ENCODE data around the gene A4GALT.

A4GALT gene

DNA sequence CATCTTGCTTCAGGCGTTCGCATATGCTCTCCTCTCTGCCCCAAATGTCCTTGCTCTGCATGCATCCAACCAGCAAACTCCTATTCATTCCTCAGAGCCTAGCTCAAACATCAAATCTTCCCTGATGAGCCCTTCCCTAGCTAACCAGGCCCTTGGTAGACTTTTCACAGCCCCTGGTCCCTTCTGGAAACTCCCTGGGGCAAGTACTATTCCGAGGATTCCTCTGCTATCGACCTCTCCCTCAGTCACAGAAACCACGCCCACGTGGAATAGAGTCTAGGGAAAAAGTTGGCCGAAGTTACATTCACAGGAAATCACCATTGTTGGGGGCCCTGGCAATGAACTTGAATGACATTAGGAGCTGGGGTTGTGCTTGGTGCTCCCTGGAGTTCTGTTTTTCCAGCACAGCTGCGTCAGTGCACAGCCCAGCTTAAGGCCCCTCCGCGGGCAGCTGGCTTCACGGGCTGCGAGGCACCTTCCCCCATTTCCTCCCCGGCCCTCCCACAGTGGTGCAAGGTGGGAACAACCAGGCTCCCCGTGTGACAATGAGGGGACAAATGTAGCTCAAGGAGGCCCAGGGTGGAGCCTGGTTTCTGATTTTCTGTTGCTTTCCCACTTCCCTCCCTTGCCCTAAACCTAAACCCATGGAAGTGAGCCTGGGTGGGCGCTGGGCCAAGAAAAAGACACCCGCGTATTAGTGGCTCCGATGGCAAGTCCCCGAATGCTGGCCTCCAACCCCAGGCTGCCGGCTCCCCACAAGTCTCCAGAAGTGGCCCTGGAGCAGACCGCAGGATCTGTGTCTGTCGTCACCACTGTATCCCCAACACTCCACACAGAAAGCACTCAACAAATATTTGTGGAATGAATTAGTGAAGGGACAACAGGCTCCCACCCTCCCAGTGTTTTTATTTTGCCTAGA is 76.0 kb downstream of the A4GALT start:
- POLR2A ChIA-PET = interaction anchor here (0.9 to 1.6 kb wide), 4 partner anchors 9 to 30 kb away, joined by 3 to 7 read pairs (median 5); partner anchors contain the start of gene POLDIP3

DNA sequence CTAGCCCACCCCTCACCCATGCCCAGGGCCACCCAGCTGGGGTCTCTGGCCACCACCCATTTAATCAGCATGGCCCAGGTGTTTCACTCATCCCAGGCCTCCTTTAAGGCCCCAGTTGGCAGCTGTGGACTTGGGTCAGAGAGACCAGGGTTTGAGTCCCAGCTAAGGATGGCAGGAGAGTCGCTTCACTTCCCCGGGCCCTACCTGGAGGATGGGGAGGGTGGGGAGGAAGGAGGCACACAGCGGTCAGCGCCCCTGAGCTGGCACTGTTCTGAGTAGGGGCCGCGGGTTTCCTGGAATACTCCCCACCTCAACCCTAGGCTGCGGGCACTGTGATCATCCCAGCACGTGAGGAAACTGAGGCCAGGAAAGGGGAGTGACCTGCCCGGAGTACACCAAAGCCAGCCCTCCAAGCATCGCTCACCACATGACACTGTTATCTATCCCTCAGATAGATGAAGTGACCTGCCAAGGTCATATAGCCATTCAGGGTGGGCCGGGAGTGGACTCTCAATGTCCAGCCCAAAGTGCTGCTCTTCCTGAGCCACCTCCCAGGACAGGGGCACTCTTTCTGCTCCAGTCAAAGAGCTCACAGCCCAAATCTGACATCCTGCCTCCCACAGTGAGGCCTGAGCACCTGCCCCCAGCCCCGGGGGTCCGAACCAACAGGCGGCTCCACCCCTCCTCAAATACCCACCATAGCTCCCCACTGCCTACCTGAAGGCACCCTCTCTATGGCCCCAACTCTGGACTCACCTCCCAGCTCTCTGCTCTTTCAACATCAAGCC is 76.8 kb downstream of the A4GALT start:
- no peak for DNase-seq (ENCODE audit: low read depth, low spot score)
- TF ChIP-seq, protein P1, sequence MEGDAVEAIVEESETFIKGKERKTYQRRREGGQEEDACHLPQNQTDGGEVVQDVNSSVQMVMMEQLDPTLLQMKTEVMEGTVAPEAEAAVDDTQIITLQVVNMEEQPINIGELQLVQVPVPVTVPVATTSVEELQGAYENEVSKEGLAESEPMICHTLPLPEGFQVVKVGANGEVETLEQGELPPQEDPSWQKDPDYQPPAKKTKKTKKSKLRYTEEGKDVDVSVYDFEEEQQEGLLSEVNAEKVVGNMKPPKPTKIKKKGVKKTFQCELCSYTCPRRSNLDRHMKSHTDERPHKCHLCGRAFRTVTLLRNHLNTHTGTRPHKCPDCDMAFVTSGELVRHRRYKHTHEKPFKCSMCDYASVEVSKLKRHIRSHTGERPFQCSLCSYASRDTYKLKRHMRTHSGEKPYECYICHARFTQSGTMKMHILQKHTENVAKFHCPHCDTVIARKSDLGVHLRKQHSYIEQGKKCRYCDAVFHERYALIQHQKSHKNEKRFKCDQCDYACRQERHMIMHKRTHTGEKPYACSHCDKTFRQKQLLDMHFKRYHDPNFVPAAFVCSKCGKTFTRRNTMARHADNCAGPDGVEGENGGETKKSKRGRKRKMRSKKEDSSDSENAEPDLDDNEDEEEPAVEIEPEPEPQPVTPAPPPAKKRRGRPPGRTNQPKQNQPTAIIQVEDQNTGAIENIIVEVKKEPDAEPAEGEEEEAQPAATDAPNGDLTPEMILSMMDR (IDR thresholded peaks at IDR 0.05; ENCODE audit: insufficient read depth, low read length, missing control alignments) = no peak
- no peak overlapping the region for H3K4me3 ChIP-seq (ENCODE audit: low read depth, low read length)
- POLR2A ChIA-PET = interaction anchor here (0.9 to 1.6 kb wide), 4 partner anchors 8 to 30 kb away, joined by 3 to 7 read pairs (median 5); partner anchors contain the start of gene POLDIP3
- CTCF ChIA-PET = interaction anchor here (0.9 to 1.7 kb wide), 4 partner anchors 9 to 22 kb away, joined by 3 to 11 read pairs (median 7); no protein-coding TSS in a partner anchor

More for the DNA sequence above, 76.0 kb downstream of the A4GALT start:
- CTCF ChIA-PET = interaction anchor here (0.6 to 1.6 kb wide), 3 partner anchors 9 to 23 kb away, joined by 4 to 8 read pairs (median 6); no protein-coding TSS in a partner anchor
- DNase-seq (ENCODE audit: low read depth, low spot score) = no peak
- peak overlapping the region; percentile 3 for H3K4me3 ChIP-seq (ENCODE audit: low read depth, low read length)
- TF ChIP-seq, protein P1 (IDR thresholded peaks at IDR 0.05; ENCODE audit: insufficient read depth, low read length, missing control alignments) = no peak

DNA sequence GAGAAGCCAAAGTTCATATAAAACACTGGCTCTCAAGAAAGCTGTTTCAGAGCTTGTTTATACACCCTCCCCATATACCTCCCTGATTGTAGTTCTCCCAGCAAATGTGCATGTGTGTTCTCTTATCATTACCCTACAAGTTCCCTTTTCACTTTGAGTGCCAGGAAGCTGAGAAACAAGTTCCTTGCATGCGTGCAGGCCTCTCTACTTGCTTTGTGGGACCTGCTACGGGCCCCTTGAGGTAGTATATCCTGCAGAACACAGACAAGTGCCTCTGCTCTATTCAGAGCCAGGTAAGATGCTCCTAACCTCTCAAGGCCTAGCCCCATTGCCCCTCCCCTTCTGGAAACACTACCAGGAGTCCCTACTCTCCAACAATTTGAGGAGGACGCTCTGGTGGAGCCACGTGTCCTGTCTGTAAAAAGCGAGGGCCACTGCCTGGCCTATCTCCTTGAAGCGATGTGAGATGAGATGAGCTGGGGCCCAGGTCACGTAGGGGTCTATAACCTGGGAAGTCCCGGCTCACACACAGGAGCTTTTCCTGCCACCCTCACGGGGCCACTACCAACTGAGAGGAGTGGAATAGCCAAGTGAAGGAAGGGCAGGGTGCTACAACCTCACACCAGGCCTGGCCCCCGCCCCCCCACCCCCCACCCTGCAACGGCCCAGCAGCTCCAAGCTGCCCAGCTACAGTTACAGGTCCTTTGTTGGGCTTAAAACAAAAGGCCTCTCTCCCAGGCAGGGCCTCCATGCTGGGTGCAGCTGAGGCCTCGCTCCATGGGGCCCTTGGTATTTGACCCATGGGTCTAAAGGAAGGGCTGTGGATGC is 77.7 kb downstream of the A4GALT start:
- ChIA-PET CTCF (interaction anchor here (0.7 to 1.7 kb wide), 3 partner anchors 8 to 22 kb away, joined by 3 to 11 read pairs (median 3); no protein-coding TSS in a partner anchor), POLR2A (interaction anchor here (1.6 kb wide), 1 partner anchor 27 kb away, joined by 5 read pairs; no protein-coding TSS in a partner anchor)
- TF ChIP-seq, protein P1 (IDR thresholded peaks at IDR 0.05; ENCODE audit: insufficient read depth, low read length, missing control alignments) = no peak
- H3K4me3 ChIP-seq (ENCODE audit: low read depth, low read length) = no peak overlapping the region
- DNase-seq (ENCODE audit: low read depth, low spot score) = no peak

All from AG04449 (cell line).